HT-29 (cell line): ENCODE data around the gene CISD2. TPM values are rescaled to one million over a fixed set of nuclear protein-coding genes. Genes with fewer than 3 reads are reported as not detected.
"Not testable (repeated sequence)": the region's sequence is repeated elsewhere in the genome, so short reads cannot be mapped to it uniquely, and the experiment has no call there.

ENCODE experiments used
- DNase-seq: peaks from one replicate; pipeline ENCODE4 v3.0.0-alpha.2; 2015; ENCODE audit warnings: low spot score
- total RNA-seq: library from RNA; depleted of rRNA; stranded (reverse); fragments of >200 nt; shearing (Covaris generic); gene quantifications from 2 replicates; pipeline ENCODE4 v1.2.3, GENCODE V29; 2014; rRNA removed

Gene CISD2, protein sequence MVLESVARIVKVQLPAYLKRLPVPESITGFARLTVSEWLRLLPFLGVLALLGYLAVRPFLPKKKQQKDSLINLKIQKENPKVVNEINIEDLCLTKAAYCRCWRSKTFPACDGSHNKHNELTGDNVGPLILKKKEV
- 54.6 and 60.2 TPM in 2 replicates for total RNA-seq

DNA sequence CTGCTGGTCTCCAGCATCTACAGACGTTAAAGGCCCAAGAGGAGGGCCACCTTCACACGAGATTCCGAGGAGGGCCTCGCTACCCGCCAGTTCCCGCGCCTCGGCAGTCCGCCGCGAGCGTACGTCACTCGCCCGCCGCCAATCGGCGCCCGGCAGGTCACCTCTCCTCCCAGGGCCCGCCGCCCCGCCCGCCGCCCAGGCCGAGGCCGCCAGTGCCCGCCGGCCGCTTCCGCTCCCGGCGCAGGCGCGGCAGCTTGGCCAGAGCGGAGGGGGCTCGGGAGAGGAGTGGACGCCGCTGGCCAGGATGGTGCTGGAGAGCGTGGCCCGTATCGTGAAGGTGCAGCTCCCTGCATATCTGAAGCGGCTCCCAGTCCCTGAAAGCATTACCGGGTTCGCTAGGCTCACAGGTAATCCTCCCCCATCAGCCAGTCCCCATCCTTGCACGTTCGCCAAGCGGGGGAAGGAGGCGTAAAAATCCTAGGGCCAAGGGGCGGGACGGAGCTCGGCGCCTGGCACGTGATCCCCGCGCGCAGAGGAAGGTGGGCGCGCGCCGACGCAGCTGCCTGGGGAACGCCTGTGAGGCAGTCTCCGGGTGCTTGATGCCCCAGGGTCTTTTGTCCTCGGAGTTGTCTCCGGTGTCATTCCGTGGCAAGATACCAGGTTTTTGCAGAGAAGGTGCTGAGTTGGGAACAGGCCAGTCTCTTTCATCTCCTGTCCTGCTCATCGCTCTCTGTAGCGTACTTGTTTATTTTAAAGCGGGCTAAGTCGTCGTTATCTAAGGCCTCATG lies at the start of gene CISD2:
TSS of gene CISD2 (plus strand) at position 212 of the 788 bp plus-strand sequence. CDS start at position 305, 93 bp downstream.
- peak; percentile 92 for DNase-seq

DNA sequence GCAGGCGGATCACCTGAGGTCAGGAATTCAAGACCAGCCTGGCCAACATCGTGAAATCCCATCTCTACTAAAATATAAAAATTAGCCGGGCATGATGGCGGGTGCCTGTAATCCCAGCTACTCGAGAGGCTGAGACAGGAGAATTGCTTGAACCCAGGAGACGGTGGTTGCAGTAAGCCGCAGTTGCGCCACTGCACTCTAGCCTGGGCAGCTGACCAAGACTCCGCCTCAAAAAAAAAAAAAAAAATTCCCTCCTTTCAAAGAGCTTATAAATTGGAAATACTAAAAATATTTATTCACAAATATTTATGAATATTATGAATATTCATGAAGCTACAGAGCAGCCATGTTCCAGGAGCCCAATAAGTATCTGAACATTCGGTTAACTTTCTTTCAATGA lies 49.7 kb upstream of the CISD2 start:
- DNase-seq: not testable (repeated sequence)

DNA sequence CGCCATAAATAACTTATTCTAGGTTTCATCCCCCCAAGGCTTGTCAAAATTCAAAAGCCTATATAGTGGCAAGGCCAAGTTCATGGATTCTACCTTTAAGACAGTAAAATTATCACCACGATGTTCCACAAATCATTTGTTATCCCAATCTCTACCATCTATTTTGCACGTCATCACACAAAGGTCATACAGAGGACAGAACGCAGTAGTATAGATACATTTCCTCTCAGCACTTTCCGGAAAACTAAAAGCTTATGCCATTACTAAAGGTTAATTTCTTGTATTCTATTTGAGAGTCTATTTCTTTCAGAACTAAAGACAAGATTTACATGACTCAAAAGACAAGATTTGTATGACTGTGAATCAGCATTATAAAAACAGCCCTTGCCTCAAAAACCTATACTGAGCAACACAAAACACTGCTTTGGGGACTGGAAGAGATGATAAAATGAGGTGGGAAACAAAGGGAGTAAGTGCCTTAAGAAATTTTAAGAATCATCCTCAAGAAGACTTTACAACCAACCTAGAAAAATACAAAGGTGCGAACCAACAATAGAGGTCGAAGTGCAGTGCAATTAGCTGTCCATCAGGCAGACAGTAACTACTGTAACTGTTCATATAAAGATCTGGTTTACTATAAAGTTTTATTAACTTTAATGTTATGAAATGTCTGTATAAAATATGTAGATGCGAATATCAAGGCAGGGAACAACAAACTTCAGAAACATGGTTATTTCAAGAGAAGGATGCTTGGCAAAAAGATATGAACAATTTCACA lies 49.0 kb upstream of the CISD2 start:
- no peak for DNase-seq

- DNase-seq: no peak
Measured at GRCh38 chr4:102823464-102823863, 45.3 kb upstream of the CISD2 start.

DNA sequence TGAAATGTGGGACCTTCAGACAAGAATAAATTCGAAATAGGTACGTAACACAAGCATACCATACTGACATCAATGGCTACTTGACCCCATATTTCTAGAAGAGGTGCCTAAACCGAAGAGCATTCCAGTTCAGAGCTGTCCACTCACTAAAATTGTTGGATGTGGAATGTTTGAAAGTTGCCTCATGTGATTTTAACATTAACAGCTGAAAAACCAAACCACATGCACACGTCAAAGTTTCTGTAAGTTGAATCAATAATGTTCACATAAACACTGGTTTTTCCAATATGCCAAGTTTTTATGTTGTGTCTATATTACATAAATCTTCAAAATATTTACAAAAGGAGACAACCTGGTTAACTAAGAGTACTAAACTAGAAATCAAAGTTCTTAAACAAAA lies 44.9 kb upstream of the CISD2 start:
- no peak for DNase-seq

- DNase-seq: no peak
Measured at GRCh38 chr4:102824398-102824797, 44.4 kb upstream of the CISD2 start.

GRCh38 chr4:102825261-102826091 lies 43.3 kb upstream of the CISD2 start:
- peak; percentile 76 for DNase-seq

DNA sequence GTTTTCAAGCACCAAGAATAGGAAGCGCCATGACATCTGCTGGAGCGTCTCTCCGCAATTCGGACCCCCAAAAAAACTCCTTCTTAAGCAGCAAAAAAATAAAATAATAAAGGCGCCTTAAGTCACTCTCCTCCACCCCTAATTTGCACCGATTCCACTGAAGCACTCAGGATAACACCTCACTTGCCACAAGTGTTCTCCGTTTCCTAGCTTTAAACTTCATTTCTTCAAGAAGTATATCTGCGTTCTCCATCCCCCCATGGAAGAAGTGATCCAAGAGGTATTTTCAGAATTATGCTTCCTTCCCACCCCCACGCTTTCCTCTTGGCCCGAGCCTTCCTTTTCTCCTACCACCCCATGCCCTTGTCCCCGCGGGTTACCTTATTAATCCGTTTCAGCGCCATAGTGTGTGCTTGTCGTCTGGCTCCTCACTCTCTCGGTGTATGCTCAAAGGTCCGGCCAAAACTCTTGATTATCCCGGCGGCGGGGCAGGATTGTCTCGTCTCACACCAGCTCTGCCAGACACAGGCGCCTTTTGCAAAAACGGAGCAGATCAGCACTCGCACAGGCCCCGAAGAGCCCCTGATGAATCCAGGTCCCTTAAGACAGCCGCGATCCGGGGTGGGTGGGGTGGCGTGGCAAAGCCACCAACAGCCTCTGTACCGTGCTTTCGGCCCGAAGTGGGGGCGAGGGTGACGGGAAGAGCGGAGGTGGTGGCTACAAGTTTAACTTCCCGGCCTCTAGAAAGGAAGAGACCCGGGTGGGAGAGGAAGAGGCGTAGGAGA lies 42.5 kb upstream of the CISD2 start:
- DNase-seq: no peak

- DNase-seq: peak; percentile 88
Measured at GRCh38 chr4:102826890-102827673, 41.7 kb upstream of the CISD2 start, which contains the start of gene UBE2D3. TSS of gene UBE2D3 (minus strand) at chr4:102827551. CDS start at chr4:102826508, 1,043 bp downstream.

DNA sequence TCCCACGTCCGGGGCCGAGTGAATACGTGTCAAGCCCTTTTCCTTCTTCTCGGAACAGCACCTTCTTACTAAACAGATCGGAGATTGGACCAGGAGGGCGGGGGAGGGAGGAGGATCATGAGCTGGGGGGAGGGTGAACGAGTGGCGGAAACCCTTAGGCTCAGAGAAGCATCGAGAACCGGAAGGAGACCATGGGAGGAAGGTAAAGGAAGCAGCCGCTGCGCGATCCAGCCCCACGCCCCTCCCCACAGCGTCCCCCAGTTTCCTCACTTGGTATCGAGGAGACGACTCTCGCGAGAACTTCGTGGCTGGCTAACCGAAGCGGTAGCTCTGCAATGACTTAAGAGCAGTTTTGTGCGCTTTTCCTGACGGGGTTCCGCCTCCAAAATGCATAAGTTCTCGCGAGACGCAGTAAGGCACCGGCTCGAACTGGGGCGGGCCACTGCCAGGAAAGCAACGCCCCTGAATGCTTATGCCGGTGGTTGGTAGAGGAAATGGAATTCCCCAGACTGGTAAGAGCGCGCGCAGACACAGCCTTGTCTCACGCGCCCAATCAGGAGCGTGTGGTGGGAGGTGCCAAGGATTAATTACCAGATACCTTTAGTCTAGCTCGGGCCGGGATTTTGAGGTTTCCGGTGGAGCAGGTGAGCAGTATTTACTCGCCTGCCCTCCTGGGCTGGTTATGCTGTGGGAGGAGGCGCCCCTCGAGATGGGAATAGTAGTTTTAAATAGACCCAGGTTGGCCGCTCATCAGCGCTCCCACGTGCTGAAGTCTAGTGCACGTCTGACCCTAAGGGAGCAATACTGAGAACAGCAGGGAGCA lies 40.9 kb upstream of the CISD2 start:
- DNase-seq: peak; percentile 99

- no peak for DNase-seq
Measured at GRCh38 chr4:102828497-102828808, 40.3 kb upstream of the CISD2 start.

DNA sequence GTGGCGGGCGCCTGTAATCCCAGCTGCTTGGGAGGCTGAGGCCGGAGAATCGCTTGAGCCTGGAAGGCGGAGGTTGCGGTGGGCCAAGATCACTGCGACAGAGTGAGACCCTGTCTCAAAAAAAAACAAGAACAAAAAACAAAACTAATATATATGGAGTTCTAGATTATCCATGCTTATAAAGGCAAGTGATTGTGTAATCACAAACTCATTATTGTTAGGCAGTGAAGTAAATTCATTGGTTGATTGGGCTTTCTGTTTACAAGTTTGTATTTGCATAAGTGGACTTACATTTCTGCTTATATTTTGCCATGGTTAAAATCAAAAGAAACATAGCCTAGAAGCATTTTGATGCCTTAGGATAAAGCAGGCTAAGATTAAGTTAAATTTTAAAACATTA lies 39.0 kb upstream of the CISD2 start:
- no peak for DNase-seq

DNA sequence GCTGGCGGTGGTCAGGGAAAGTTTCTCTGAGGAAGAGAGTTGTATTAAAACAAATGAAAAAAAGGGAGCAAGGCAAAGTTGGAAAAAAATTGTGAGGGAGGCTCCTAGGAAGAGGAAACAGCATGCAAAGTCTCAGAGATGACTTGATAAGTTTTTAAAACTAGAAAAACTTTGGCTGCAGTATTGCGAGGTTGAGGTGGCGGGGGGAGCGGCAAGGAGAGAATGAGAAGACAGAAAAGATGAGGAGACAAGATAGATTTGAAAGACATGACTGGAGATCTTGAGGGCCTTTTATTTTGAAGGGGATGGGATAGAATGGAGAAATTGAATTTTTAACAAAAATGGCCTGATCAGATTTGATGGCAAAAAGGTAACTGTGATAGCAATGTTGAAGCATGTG lies 36.7 kb upstream of the CISD2 start:
- no peak for DNase-seq

DNA sequence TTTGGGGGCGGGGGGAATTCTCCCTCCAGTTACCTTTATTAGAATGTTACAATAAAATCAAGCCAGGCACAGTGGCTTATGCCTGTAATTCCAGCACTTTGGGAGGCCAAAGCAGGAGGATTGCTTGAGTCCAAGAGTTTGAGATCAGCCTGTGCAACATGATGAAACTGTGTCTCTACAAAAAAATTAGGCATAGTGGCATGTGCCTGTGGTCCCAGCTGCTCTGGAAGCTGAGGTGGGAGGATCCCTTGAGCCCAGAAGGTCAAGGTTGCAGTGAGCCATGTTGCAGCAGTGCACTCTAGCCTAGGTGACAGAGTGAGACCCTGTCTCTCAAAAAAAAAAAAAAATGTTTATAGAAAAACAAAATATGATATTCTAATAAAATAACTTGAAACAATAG lies 36.1 kb upstream of the CISD2 start:
- DNase-seq: no peak

GRCh38 chr4:102836596-102836995 lies 32.2 kb upstream of the CISD2 start:
- no peak for DNase-seq

- no peak for DNase-seq
Measured at GRCh38 chr4:102842367-102842766, 26.4 kb upstream of the CISD2 start.

- no peak for DNase-seq
Measured at GRCh38 chr4:102843273-102843672, 25.5 kb upstream of the CISD2 start.

- DNase-seq: no peak
Measured at GRCh38 chr4:102843938-102844337, 24.9 kb upstream of the CISD2 start.

DNA sequence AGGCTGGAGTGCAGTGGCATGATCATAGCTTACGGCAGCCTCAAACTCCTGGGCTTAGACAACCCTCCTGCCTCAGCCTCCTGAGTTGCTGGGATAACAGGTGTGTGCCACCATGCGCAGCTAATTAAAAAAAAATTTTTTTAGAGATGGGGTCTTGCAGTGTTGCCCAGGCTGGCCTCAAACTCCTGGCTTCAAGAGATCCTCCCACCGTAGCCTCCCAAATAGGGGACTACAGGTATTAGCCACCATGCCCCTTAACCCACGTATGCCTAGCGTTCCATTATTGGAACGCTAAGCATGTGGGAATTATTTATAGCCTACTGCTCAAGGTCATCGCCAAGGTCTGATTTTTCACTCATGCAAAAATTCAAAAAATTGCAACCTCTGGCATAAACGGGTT lies 21.1 kb upstream of the CISD2 start:
- DNase-seq: no peak
